Measurements from ENCODE around the gene ARHGEF28.
A peak's percentile ranks its signal among the peaks of the same experiment; 100 is the strongest.

Gene ARHGEF28

DNA sequence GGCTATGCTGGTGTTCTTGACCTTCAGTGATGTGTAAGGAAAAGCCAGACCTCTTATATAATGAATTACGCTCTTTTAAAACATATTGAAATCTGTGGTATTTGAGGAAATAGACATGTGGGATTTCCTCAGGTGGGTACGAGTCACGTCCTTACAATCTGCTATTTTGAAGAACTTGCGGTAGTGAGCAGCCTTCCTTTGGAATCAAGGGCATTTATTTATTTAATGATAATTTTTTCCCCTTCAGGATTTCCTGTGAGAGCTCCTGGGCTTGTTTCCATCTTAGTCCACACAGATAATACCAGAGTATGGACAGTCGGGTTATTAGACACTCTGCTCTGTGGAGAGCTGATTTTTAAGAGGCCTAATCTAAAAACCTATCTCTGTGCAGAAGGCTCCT, 167.9 kb downstream of the ARHGEF28 start:
- Histone ChIP-seq H3K27me3 (ENCODE audit: insufficient read depth, poor library complexity, severe bottlenecking) (no peaks in the 10 kb centered on the region), H3K4me3 (replicated peaks; ENCODE audit: insufficient read depth, low read length) (no peak overlapping the region), H3K27ac (replicated peaks) (no peak overlapping the region)
- TF ChIP-seq POLR2AphosphoS5 (IDR thresholded peaks at IDR 0.05; ENCODE audit: low read depth), result no peak
- DNase-seq (ENCODE audit: low read depth in 1 of 2, low spot score in 1 of 2), result no peak

GRCh38 chr5:73796164-73797131, 170.5 kb downstream of the ARHGEF28 start:
- no peak overlapping the region for H3K4me3 ChIP-seq (replicated peaks; ENCODE audit: insufficient read depth, low read length)
- TF ChIP-seq GABPA (IDR thresholded peaks at IDR 0.05; ENCODE audit: low read depth) (no peak), POLR2AphosphoS5 (IDR thresholded peaks at IDR 0.05; ENCODE audit: low read depth) (0 out of 2 replicates have a peak, but pooled peaks have one; percentile 32), SPI1 (IDR thresholded peaks at IDR 0.05; ENCODE audit: borderline replicate concordance, low read depth) (no peak)
- H3K27ac ChIP-seq (replicated peaks), result peak overlapping the region; percentile 44; the same call in 1 of the 2 replicates
- H3K27me3 ChIP-seq (ENCODE audit: insufficient read depth, poor library complexity, severe bottlenecking), result no peaks in the 10 kb centered on the region
- DNase-seq (ENCODE audit: low read depth in 1 of 2, low spot score in 1 of 2), result peak; percentile 66 to 70

GRCh38 chr5:73797132-73797510, 171.1 kb downstream of the ARHGEF28 start:
- Histone ChIP-seq H3K4me3 (replicated peaks; ENCODE audit: insufficient read depth, low read length) (no peak overlapping the region), H3K27ac (replicated peaks) (peak overlapping the region; percentile 44; the same call in 1 of the 2 replicates), H3K27me3 (ENCODE audit: insufficient read depth, poor library complexity, severe bottlenecking) (no peaks in the 10 kb centered on the region)
- DNase-seq (ENCODE audit: low read depth in 1 of 2, low spot score in 1 of 2), result no peak
- TF ChIP-seq CTCF (IDR thresholded peaks at IDR 0.05; ENCODE audit: insufficient read depth, low read length), result no peak
- no peak for TF ChIP-seq REST (IDR thresholded peaks at IDR 0.05; ENCODE audit: insufficient replicate concordance, low read depth)

GRCh38 chr5:73799401-73799972, 173.5 kb downstream of the ARHGEF28 start:
- TF ChIP-seq GABPA (IDR thresholded peaks at IDR 0.05; ENCODE audit: low read depth), result no peak
- TF ChIP-seq POLR2AphosphoS5 (IDR thresholded peaks at IDR 0.05; ENCODE audit: low read depth), result no peak
- no peak for TF ChIP-seq CTCF (IDR thresholded peaks at IDR 0.05; ENCODE audit: insufficient read depth, low read length)
- no peak for TF ChIP-seq SPI1 (IDR thresholded peaks at IDR 0.05; ENCODE audit: borderline replicate concordance, low read depth)
- TF ChIP-seq REST (IDR thresholded peaks at IDR 0.05; ENCODE audit: insufficient replicate concordance, low read depth), result no peak
- Histone ChIP-seq H3K4me3 (replicated peaks; ENCODE audit: insufficient read depth, low read length) (no peak overlapping the region), H3K27me3 (ENCODE audit: insufficient read depth, poor library complexity, severe bottlenecking) (no peaks in the 10 kb centered on the region), H3K27ac (replicated peaks) (no peak overlapping the region)
- no peak for DNase-seq (ENCODE audit: low read depth in 1 of 2, low spot score in 1 of 2)

Data from HL-60 (cell line).